HepG2 (cell line): ENCODE data around the gene MYO9A. TPM values are rescaled to one million over a fixed set of nuclear protein-coding genes. Genes with fewer than 3 reads are reported as not detected.

Experiments used
- ATAC-seq: fragments of 200-7000 bp; cut with Tn5 transposase; 3 replicates; pipeline ENCODE4 v1.9.1; 2020; ENCODE audit warnings: mild to moderate bottlenecking, moderate library complexity
- BruUV-seq: library from RNA; stranded (reverse); fragments of 400-500 nt; replicated peaks from 2 replicates; lab custom pipeline; 2021; lab: Mats Ljungman, UMichigan
- CTCF ChIA-PET: fragments of 300-600 bp; formaldehyde crosslinking; extraction: SDS; loops from one replicate; lab custom pipeline; 2021; ENCODE audit warnings: low total read pairs, inconsistent platforms, low intra/inter-chr PET ratio; lab: Yijun Ruan, JAX
- POLR2A ChIA-PET: fragments of 350-600 bp; sonication (Branson Sonifier 250); formaldehyde crosslinking; loops from one replicate; lab custom pipeline; 2020; ENCODE audit warnings: antibody characterized with exemption, inconsistent platforms; lab: Yijun Ruan, JAX
- DNase-seq: peaks from one replicate; pipeline ENCODE4 v3.0.0-alpha.2; 2015; ENCODE audit warnings: low spot score
- FAIRE-seq: peaks from 3 replicates; lab custom pipeline; 2011; peaks lifted over from hg19 to GRCh38; lab: Jason Lieb, UNC
- H2AFZ ChIP-seq: one replicate; pipeline ENCODE4 v1.6.1; 2011; ENCODE audit warnings: low read length, inconsistent platforms
- H3K27ac ChIP-seq: fragments of 300-600 bp; 3 replicates; pipeline ENCODE4 v1.8.0; 2011; ENCODE audit warnings: mixed run types, mild to moderate bottlenecking, mixed read lengths, low read length, inconsistent platforms; ENCODE audit not compliant: insufficient read depth; ENCODE audit errors: extremely low read length
- H3K27me3 ChIP-seq, 2 experiments: fragments of 200-600 bp in 1 of 2; 2 replicates in 1 of 2; 3 replicates in 1 of 2; pipeline versions ENCODE4 v1.6.0 to v1.8.0; 2011; ENCODE audit warnings: low read length in 2 of 2, mild to moderate bottlenecking in 2 of 2, moderate library complexity in 2 of 2, inconsistent platforms in 1 of 2; ENCODE audit not compliant: insufficient read depth in 2 of 2, control insufficient read depth in 1 of 2
- H3K36me3 ChIP-seq, 2 experiments: fragments of 200-600 bp in 1 of 2; replicated peaks in 1 of 2; 2 replicates in 1 of 2; 3 replicates in 1 of 2; pipeline versions ENCODE4 v1.5.1 to v1.8.0; 2011; ENCODE audit warnings: low read length in 2 of 2, inconsistent platforms in 1 of 2; ENCODE audit not compliant: insufficient read depth in 2 of 2, control insufficient read depth in 1 of 2
- H3K4me1 ChIP-seq: 2 replicates; pipeline ENCODE4 v1.5.1; 2012; ENCODE audit warnings: low read length, inconsistent platforms; ENCODE audit not compliant: insufficient read depth
- H3K4me2 ChIP-seq: 2 replicates; pipeline ENCODE4 v1.6.0; 2011; ENCODE audit warnings: low read depth, low read length, inconsistent platforms
- H3K4me3 ChIP-seq, 3 experiments: fragments of 200-600 bp in 1 of 3; sonication (generic), shearing (Covaris generic) in 1 of 3; replicated peaks in 1 of 3; 2 replicates each; pipeline ENCODE4 v1.5.1; 2011 to 2016; ENCODE audit warnings: low read length in 3 of 3, inconsistent platforms in 2 of 3, low read depth in 2 of 3, mild to moderate bottlenecking in 2 of 3, control low read depth in 1 of 3, mixed read lengths in 1 of 3; ENCODE audit not compliant: insufficient read depth in 1 of 3
- H3K79me2 ChIP-seq: one replicate; pipeline ENCODE4 v1.6.1; 2011; ENCODE audit warnings: low read length, inconsistent platforms; ENCODE audit not compliant: insufficient read depth
- H3K9ac ChIP-seq: 2 replicates; pipeline ENCODE4 v1.6.0; 2011; ENCODE audit warnings: mild to moderate bottlenecking, low read depth, low read length, inconsistent platforms; ENCODE audit not compliant: insufficient read depth
- H3K9me3 ChIP-seq: 2 replicates; pipeline ENCODE4 v1.5.1; 2012; ENCODE audit warnings: mild to moderate bottlenecking, low read length
- H4K20me1 ChIP-seq: 2 replicates; pipeline ENCODE4 v1.6.0; 2011; ENCODE audit warnings: inconsistent platforms, mild to moderate bottlenecking, low read length, moderate library complexity; ENCODE audit not compliant: insufficient read depth
- FOXO1 ChIP-seq: sonication (generic); formaldehyde crosslinking; IDR thresholded peaks from 2 replicates; pipeline ENCODE4 v1.4.0; 2020; ENCODE audit warnings: missing genetic modification reagents
- JDP2 ChIP-seq: sonication (generic); formaldehyde crosslinking; IDR thresholded peaks from 2 replicates; pipeline ENCODE4 v1.8.1; 2022; ENCODE audit warnings: missing genetic modification reagents, borderline replicate concordance
- SIN3A ChIP-seq: IDR thresholded peaks from 2 replicates; pipeline ENCODE4 v1.6.1; 2011; ENCODE audit warnings: low read depth, mild to moderate bottlenecking, control low read depth, low read length, borderline replicate concordance
- SMARCE1 ChIP-seq: fragments of 450-650 bp; IDR thresholded peaks from 2 replicates; pipeline ENCODE4 v1.6.1; 2017; ENCODE audit warnings: borderline replicate concordance
- SUZ12 ChIP-seq: fragments of 150-350 bp; IDR thresholded peaks from 2 replicates; pipeline ENCODE4 v1.6.1; 2014; ENCODE audit warnings: low read depth, low read length
- TBX3 ChIP-seq: fragments of 450-650 bp; IDR thresholded peaks from 2 replicates; pipeline ENCODE4 v1.6.1; 2017; ENCODE audit warnings: antibody characterized with exemption, mild to moderate bottlenecking, inconsistent platforms, borderline replicate concordance
- ZNF230 ChIP-seq: sonication (generic); formaldehyde crosslinking; IDR thresholded peaks from 2 replicates; pipeline ENCODE4 v1.4.0; 2020; ENCODE audit warnings: mild to moderate bottlenecking, missing genetic modification reagents
- WGBS: methylation state at CpG from one replicate; pipeline ENCODE4 v1.1.6; 2017; ENCODE audit warnings: low lambda C conversion rate; 5-methylcytosine and 5-hydroxymethylcytosine counted together
- in situ Hi-C: cut with HindIII; loops from 2 replicates; pipeline ENCODE4 v1.10.0; 2017; ENCODE audit warnings: low pct_unique_long_range_greater_than_20kb; ENCODE audit not compliant: extremely low pct_ligation_motif_present
- intact Hi-C: fragments of 100-400 bp; cut with micrococcal nuclease; formaldehyde crosslinking; loops from one replicate; pipeline ENCODE4 v1.10.0; 2022; ENCODE audit not compliant: unreplicated experiment
- polyA plus RNA-seq, 8 experiments: library from polyadenylated mRNA; depleted of rRNA in 3 of 8; stranded (reverse) in 7 of 8; unstranded in 1 of 8; fragments of >200 nt; fragmentation: Illumina TruSeq in 4 of 8; extraction: Trizol in 4 of 8; gene quantifications; 2 replicates each; pipeline versions ENCODE4 v1.2.1 to v1.2.3, GENCODE V29; 2011 to 2016; ENCODE audit warnings: low read depth in 4 of 8, missing spikeins in 1 of 8, mixed read lengths in 1 of 8; ENCODE audit not compliant: insufficient read depth in 1 of 8
- total RNA-seq, 5 experiments: library from RNA; depleted of rRNA; stranded (reverse); fragments of >200 nt; fragmentation: Illumina TruSeq; extraction: Trizol; gene quantifications; 2 replicates each; pipeline ENCODE4 v1.2.3, GENCODE V29; 2016; ENCODE audit warnings: low read depth in 1 of 5
- TF ChIP-seq, protein P1 (sequence below): sonication (generic); formaldehyde crosslinking; IDR thresholded peaks from 2 replicates; pipeline ENCODE4 v1.9.0; 2021; ENCODE audit warnings: missing genetic modification reagents, borderline replicate concordance
- TF ChIP-seq, protein P2 (sequence below): sonication (generic); formaldehyde crosslinking; IDR thresholded peaks from 2 replicates; pipeline ENCODE4 v1.4.0; 2020; ENCODE audit warnings: mild to moderate bottlenecking, missing genetic modification reagents, borderline replicate concordance
- TF ChIP-seq, protein P3 (sequence below): IDR thresholded peaks from 2 replicates; pipeline ENCODE4 v1.6.1; 2016; ENCODE audit warnings: missing biosample characterization, missing genetic modification reagents, low read depth
- TF ChIP-seq, protein P4 (sequence below): sonication (generic); formaldehyde crosslinking; IDR thresholded peaks from 2 replicates; pipeline ENCODE4 v1.4.0; 2020; ENCODE audit warnings: missing genetic modification reagents, borderline replicate concordance

MYO9A gene
- total and polyA plus RNA-seq, 2 of the 13 experiments (the other 11 are each of a cell fraction or from before 2014, with no cell fraction given), result 4.8 to 15.3 TPM

DNA sequence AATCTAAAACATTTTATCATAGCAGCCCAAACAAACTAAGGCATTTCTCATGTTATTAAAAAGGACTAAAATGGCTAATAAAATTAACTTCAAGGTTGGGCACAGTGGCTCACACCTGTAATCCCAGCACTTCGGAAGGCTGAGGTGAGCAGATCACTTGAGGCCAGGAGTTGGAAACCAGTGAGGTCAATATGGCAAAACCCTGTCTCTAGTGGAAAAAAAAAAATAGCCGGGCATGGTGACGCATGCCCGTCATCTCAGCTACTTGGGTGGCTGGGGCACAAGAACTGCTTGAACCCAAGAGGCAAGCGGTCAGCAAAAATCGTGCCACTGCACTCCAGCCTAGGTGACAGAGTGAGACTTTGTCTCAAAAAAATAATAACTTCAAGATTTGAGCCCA is 197.4 kb downstream of the MYO9A start:
- no peak overlapping the region for H3K4me3 ChIP-seq
- intact Hi-C loops (no loop called here), in situ Hi-C loops (no loop called here)
- H3K9me3 ChIP-seq, result no peaks in the 10 kb centered on the region
- no peak overlapping the region for H3K27ac ChIP-seq
- TF ChIP-seq, protein P1, sequence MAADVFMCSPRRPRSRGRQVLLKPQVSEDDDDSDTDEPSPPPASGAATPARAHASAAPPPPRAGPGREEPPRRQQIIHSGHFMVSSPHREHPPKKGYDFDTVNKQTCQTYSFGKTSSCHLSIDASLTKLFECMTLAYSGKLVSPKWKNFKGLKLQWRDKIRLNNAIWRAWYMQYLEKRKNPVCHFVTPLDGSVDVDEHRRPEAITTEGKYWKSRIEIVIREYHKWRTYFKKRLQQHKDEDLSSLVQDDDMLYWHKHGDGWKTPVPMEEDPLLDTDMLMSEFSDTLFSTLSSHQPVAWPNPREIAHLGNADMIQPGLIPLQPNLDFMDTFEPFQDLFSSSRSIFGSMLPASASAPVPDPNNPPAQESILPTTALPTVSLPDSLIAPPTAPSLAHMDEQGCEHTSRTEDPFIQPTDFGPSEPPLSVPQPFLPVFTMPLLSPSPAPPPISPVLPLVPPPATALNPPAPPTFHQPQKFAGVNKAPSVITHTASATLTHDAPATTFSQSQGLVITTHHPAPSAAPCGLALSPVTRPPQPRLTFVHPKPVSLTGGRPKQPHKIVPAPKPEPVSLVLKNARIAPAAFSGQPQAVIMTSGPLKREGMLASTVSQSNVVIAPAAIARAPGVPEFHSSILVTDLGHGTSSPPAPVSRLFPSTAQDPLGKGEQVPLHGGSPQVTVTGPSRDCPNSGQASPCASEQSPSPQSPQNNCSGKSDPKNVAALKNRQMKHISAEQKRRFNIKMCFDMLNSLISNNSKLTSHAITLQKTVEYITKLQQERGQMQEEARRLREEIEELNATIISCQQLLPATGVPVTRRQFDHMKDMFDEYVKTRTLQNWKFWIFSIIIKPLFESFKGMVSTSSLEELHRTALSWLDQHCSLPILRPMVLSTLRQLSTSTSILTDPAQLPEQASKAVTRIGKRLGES (CRISPR knock-in tag), result no peak
- TF ChIP-seq FOXO1 (CRISPR knock-in tag) (no peak), JDP2 (CRISPR knock-in tag) (no peak), ZNF230 (CRISPR knock-in tag) (no peak), SUZ12 (no peak), SMARCE1 (no peak), SIN3A (no peak), TBX3 (no peak)
- TF ChIP-seq, protein P2, sequence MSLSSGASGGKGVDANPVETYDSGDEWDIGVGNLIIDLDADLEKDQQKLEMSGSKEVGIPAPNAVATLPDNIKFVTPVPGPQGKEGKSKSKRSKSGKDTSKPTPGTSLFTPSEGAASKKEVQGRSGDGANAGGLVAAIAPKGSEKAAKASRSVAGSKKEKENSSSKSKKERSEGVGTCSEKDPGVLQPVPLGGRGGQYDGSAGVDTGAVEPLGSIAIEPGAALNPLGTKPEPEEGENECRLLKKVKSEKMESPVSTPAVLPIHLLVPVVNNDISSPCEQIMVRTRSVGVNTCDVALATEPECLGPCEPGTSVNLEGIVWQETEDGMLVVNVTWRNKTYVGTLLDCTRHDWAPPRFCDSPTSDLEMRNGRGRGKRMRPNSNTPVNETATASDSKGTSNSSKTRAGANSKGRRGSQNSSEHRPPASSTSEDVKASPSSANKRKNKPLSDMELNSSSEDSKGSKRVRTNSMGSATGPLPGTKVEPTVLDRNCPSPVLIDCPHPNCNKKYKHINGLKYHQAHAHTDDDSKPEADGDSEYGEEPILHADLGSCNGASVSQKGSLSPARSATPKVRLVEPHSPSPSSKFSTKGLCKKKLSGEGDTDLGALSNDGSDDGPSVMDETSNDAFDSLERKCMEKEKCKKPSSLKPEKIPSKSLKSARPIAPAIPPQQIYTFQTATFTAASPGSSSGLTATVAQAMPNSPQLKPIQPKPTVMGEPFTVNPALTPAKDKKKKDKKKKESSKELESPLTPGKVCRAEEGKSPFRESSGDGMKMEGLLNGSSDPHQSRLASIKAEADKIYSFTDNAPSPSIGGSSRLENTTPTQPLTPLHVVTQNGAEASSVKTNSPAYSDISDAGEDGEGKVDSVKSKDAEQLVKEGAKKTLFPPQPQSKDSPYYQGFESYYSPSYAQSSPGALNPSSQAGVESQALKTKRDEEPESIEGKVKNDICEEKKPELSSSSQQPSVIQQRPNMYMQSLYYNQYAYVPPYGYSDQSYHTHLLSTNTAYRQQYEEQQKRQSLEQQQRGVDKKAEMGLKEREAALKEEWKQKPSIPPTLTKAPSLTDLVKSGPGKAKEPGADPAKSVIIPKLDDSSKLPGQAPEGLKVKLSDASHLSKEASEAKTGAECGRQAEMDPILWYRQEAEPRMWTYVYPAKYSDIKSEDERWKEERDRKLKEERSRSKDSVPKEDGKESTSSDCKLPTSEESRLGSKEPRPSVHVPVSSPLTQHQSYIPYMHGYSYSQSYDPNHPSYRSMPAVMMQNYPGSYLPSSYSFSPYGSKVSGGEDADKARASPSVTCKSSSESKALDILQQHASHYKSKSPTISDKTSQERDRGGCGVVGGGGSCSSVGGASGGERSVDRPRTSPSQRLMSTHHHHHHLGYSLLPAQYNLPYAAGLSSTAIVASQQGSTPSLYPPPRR (CRISPR knock-in tag), result no peak
- TF ChIP-seq, protein P3, sequence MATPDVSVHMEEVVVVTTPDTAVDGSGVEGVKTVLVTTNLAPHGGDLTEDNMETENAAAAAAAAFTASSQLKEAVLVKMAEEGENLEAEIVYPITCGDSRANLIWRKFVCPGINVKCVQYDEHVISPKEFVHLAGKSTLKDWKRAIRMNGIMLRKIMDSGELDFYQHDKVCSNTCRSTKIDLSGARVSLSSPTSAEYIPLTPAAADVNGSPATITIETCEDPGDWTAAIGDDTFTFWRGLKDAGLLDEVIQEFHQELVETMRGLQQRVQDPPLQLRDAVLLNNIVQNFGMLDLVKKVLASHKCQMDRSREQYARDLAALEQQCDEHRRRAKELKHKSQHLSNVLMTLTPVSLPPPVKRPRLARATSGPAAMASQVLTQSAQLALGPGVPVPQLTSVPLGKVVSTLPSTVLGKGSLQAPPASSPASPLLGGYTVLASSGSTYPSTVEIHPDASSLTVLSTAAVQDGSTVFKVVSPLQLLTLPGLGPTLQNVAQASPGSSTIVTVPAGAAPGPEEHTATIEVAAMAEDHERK (CRISPR knock-in tag), result no peak
- TF ChIP-seq, protein P4, sequence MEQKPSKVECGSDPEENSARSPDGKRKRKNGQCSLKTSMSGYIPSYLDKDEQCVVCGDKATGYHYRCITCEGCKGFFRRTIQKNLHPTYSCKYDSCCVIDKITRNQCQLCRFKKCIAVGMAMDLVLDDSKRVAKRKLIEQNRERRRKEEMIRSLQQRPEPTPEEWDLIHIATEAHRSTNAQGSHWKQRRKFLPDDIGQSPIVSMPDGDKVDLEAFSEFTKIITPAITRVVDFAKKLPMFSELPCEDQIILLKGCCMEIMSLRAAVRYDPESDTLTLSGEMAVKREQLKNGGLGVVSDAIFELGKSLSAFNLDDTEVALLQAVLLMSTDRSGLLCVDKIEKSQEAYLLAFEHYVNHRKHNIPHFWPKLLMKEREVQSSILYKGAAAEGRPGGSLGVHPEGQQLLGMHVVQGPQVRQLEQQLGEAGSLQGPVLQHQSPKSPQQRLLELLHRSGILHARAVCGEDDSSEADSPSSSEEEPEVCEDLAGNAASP, result no peak
- no peak overlapping the region for H3K9ac ChIP-seq
- no peaks in the 10 kb centered on the region for H4K20me1 ChIP-seq
- no peak overlapping the region for H2AFZ ChIP-seq
- ATAC-seq (no peak), DNase-seq (no peak), FAIRE-seq (no peak)
- no TSS peak for BruUV-seq
- no peaks in the 10 kb centered on the region for H3K27me3 ChIP-seq
- no peak overlapping the region for H3K4me2 ChIP-seq
- H3K79me2 ChIP-seq, result no peaks in the 10 kb centered on the region
- WGBS, result 96% methylated on average over 6 of the region's 6 CpGs
- ChIA-PET POLR2A (no interaction called here), CTCF (no interaction called here)
- no peaks in the 10 kb centered on the region for H3K4me1 ChIP-seq
- H3K36me3 ChIP-seq, result no peaks in the 10 kb centered on the region
